GM12865 (cell line): ENCODE data around the gene CECR2.

Source experiments
- DNase-seq: peaks from one replicate; pipeline ENCODE4 v3.0.0; 2010; ENCODE audit warnings: low read depth
- H3K4me3 ChIP-seq: 2 replicates; pipeline ENCODE4 v1.5.1; 2011; ENCODE audit warnings: mild to moderate bottlenecking, low read depth, low read length, control low read depth
- CTCF ChIP-seq: IDR thresholded peaks from 2 replicates; pipeline ENCODE4 v1.5.1; 2011; ENCODE audit warnings: low read length, control low read depth, low read depth, inconsistent platforms; ENCODE audit not compliant: insufficient read depth; ENCODE audit errors: missing control alignments

The CECR2 gene

GRCh38 chr22:17486719-17487118 lies 117.5 kb downstream of the CECR2 start:
- no peak overlapping the region for H3K4me3 ChIP-seq
- no peak for DNase-seq
- no peak for TF ChIP-seq CTCF

GRCh38 chr22:17489101-17489500 lies 119.8 kb downstream of the CECR2 start:
- no peak for DNase-seq
- TF ChIP-seq CTCF: no peak
- H3K4me3 ChIP-seq: no peak overlapping the region

GRCh38 chr22:17491090-17491640 lies 121.9 kb downstream of the CECR2 start:
- TF ChIP-seq CTCF: no peak
- DNase-seq: no peak
- no peak overlapping the region for H3K4me3 ChIP-seq

- DNase-seq: no peak
- TF ChIP-seq CTCF: no peak
- no peak overlapping the region for H3K4me3 ChIP-seq
These were observed 123.0 kb downstream of the CECR2 start for GRCh38 chr22:17492247-17492646.

GRCh38 chr22:17493419-17493981 lies 124.2 kb downstream of the CECR2 start:
- DNase-seq: no peak
- no peak overlapping the region for H3K4me3 ChIP-seq
- no peak for TF ChIP-seq CTCF

- H3K4me3 ChIP-seq: no peak overlapping the region
- TF ChIP-seq CTCF: no peak
- DNase-seq: no peak
These were observed 127.6 kb downstream of the CECR2 start for GRCh38 chr22:17496841-17497240.
